Islet precursor cell (in vitro differentiated cells): ENCODE data around the gene SGK1.
"Not testable (repeated sequence)": the region's sequence is repeated elsewhere in the genome, so short reads cannot be mapped to it uniquely, and the experiment has no call there.

ENCODE experiments used
- DNase-seq: peaks from one replicate; pipeline ENCODE4 v3.0.0-alpha.2; 2018

SGK1 gene

GRCh38 chr6:134216301-134217010, 101.5 kb downstream of the SGK1 start:
- DNase-seq, result no peak

- not testable (repeated sequence) for DNase-seq
Measured at GRCh38 chr6:134213410-134213809, 104.5 kb downstream of the SGK1 start.

GRCh38 chr6:134211297-134211696, 106.6 kb downstream of the SGK1 start:
- DNase-seq, result no peak

- no peak for DNase-seq
Measured at GRCh38 chr6:134207421-134207820, 110.5 kb downstream of the SGK1 start.

- DNase-seq, result no peak
Measured at GRCh38 chr6:134205366-134205765, 112.5 kb downstream of the SGK1 start.

- not testable (repeated sequence) for DNase-seq
Measured at GRCh38 chr6:134204759-134205158, 113.2 kb downstream of the SGK1 start.

GRCh38 chr6:134204031-134204430, 113.9 kb downstream of the SGK1 start:
- DNase-seq, result no peak

- DNase-seq, result no peak
Measured at GRCh38 chr6:134201716-134202115, 116.2 kb downstream of the SGK1 start.

GRCh38 chr6:134199848-134200606, 117.9 kb downstream of the SGK1 start:
- no peak for DNase-seq

- no peak for DNase-seq
Measured at GRCh38 chr6:134198093-134198492, 119.8 kb downstream of the SGK1 start.

GRCh38 chr6:134197685-134198084, 120.2 kb downstream of the SGK1 start:
- DNase-seq, result not testable (repeated sequence)

GRCh38 chr6:134196568-134197193, 121.2 kb downstream of the SGK1 start:
- no peak for DNase-seq

GRCh38 chr6:134195985-134196384, 121.9 kb downstream of the SGK1 start:
- DNase-seq, result no peak

- no peak for DNase-seq
Measured at GRCh38 chr6:134195164-134195906, 122.6 kb downstream of the SGK1 start.

- DNase-seq, result no peak
Measured at GRCh38 chr6:134193536-134194498, 124.1 kb downstream of the SGK1 start.

- DNase-seq, result not testable (repeated sequence)
Measured at GRCh38 chr6:134192609-134193008, 125.3 kb downstream of the SGK1 start.

GRCh38 chr6:134190883-134191282, 127.0 kb downstream of the SGK1 start:
- DNase-seq, result no peak

GRCh38 chr6:134187751-134188150, 130.2 kb downstream of the SGK1 start:
- DNase-seq, result no peak

GRCh38 chr6:134187154-134187553, 130.8 kb downstream of the SGK1 start:
- DNase-seq, result no peak

GRCh38 chr6:134186355-134186754, 131.6 kb downstream of the SGK1 start:
- no peak for DNase-seq

GRCh38 chr6:134185277-134185676, 132.6 kb downstream of the SGK1 start:
- DNase-seq, result no peak

GRCh38 chr6:134183844-134184243, 134.1 kb downstream of the SGK1 start:
- DNase-seq, result no peak
